ENCODE data around the gene CDH13. TPM values are rescaled to one million over a fixed set of nuclear protein-coding genes. Genes with fewer than 3 reads are reported as not detected.
A peak's percentile ranks its signal among the peaks of the same experiment; 100 is the strongest.

CDH13 gene
- total RNA-seq, 1 experiment from 2014 or later = 66.0 TPM

- DNase-seq (ENCODE audit: low read depth) = no peak
Measured at GRCh38 chr16:83397601-83398291, 771.0 kb downstream of the CDH13 start.

- no peak for DNase-seq (ENCODE audit: low read depth)
Measured at GRCh38 chr16:83400234-83400633, 773.5 kb downstream of the CDH13 start.

GRCh38 chr16:83402160-83402814, 775.5 kb downstream of the CDH13 start:
- DNase-seq (ENCODE audit: low read depth) = no peak

GRCh38 chr16:83402967-83403366, 776.2 kb downstream of the CDH13 start:
- peak; percentile 70 for DNase-seq (ENCODE audit: low read depth)

GRCh38 chr16:83403761-83404160, 777.0 kb downstream of the CDH13 start:
- peak; percentile 75 for DNase-seq (ENCODE audit: low read depth)

GRCh38 chr16:83404261-83404660, 777.5 kb downstream of the CDH13 start:
- no peak for DNase-seq (ENCODE audit: low read depth)

GRCh38 chr16:83407928-83408327, 781.2 kb downstream of the CDH13 start:
- no peak for DNase-seq (ENCODE audit: low read depth)

- no peak for DNase-seq (ENCODE audit: low read depth)
Measured at GRCh38 chr16:83409347-83409746, 782.6 kb downstream of the CDH13 start.

GRCh38 chr16:83418565-83418964, 791.8 kb downstream of the CDH13 start:
- DNase-seq (ENCODE audit: low read depth) = no peak

- DNase-seq (ENCODE audit: low read depth) = no peak
Measured at GRCh38 chr16:83420206-83420760, 793.5 kb downstream of the CDH13 start.

GRCh38 chr16:83433201-83433600, 806.4 kb downstream of the CDH13 start:
- peak; percentile 14 for DNase-seq (ENCODE audit: low read depth)

- no peak for DNase-seq (ENCODE audit: low read depth)
Measured at GRCh38 chr16:83437036-83437435, 810.3 kb downstream of the CDH13 start.

GRCh38 chr16:83438326-83438725, 811.6 kb downstream of the CDH13 start:
- no peak for DNase-seq (ENCODE audit: low read depth)

- DNase-seq (ENCODE audit: low read depth) = no peak
Measured at GRCh38 chr16:83439412-83439811, 812.6 kb downstream of the CDH13 start.

- DNase-seq (ENCODE audit: low read depth) = peak; percentile 74
Measured at GRCh38 chr16:83441517-83441916, 814.7 kb downstream of the CDH13 start.

- no peak for DNase-seq (ENCODE audit: low read depth)
Measured at GRCh38 chr16:83443972-83444371, 817.2 kb downstream of the CDH13 start.

- DNase-seq (ENCODE audit: low read depth) = no peak
Measured at GRCh38 chr16:83447560-83447959, 820.8 kb downstream of the CDH13 start.

GRCh38 chr16:83449861-83450260, 823.1 kb downstream of the CDH13 start:
- DNase-seq (ENCODE audit: low read depth) = no peak

- DNase-seq (ENCODE audit: low read depth) = no peak
Measured at GRCh38 chr16:83453977-83454376, 827.2 kb downstream of the CDH13 start.

GRCh38 chr16:83455716-83456115, 828.9 kb downstream of the CDH13 start:
- no peak for DNase-seq (ENCODE audit: low read depth)

- DNase-seq (ENCODE audit: low read depth) = no peak
Measured at GRCh38 chr16:83456934-83457333, 830.2 kb downstream of the CDH13 start.

- peak; percentile 77 for DNase-seq (ENCODE audit: low read depth)
Measured at GRCh38 chr16:83458612-83459011, 831.8 kb downstream of the CDH13 start.

GRCh38 chr16:83464991-83465390, 838.2 kb downstream of the CDH13 start:
- no peak for DNase-seq (ENCODE audit: low read depth)

Data from HT1080 (cell line).